Erythroblast (primary cell): ENCODE results near the gene ICAM4.

Experiments used
- DNase-seq, 2 experiments: peaks; one replicate each; lab custom pipeline; 2025; lab: John Stamatoyannopoulos, UW
- GATA1 ChIP-seq: IDR thresholded peaks from 2 replicates; pipeline ENCODE4 v1.6.1; 2011; ENCODE audit warnings: low read depth, mild to moderate bottlenecking, control low read depth, low read length, moderate library complexity
- POLR2A ChIP-seq: IDR thresholded peaks from 2 replicates; pipeline ENCODE4 v1.6.1; 2011; ENCODE audit warnings: mild to moderate bottlenecking, low read length

The ICAM4 gene

GRCh38 chr19:10256970-10257615 lies 29.7 kb upstream of the ICAM4 start:
- no peak for TF ChIP-seq POLR2A
- no peak for TF ChIP-seq GATA1
- DNase-seq = no peak

GRCh38 chr19:10258080-10258710 lies 28.6 kb upstream of the ICAM4 start:
- no peak for TF ChIP-seq GATA1
- DNase-seq = no peak

- no peak for TF ChIP-seq POLR2A
- TF ChIP-seq GATA1 = no peak
- peak; percentile 90 to 94 for DNase-seq
Observed at GRCh38 chr19:10259162-10259905, 27.4 kb upstream of the ICAM4 start.

GRCh38 chr19:10260141-10260584 lies 26.6 kb upstream of the ICAM4 start:
- TF ChIP-seq GATA1 = no peak
- no peak for TF ChIP-seq POLR2A
- no peak for DNase-seq

GRCh38 chr19:10262771-10263170 lies 24.0 kb upstream of the ICAM4 start:
- no peak for TF ChIP-seq POLR2A
- no peak for TF ChIP-seq GATA1
- DNase-seq = no peak

- DNase-seq = no peak
- TF ChIP-seq POLR2A (no peak), GATA1 (no peak)
Observed at GRCh38 chr19:10266706-10267105, 20.0 kb upstream of the ICAM4 start.

GRCh38 chr19:10268071-10268470 lies 18.7 kb upstream of the ICAM4 start:
- TF ChIP-seq GATA1 = no peak
- no peak for TF ChIP-seq POLR2A
- no peak for DNase-seq

GRCh38 chr19:10269333-10270179 lies 17.2 kb upstream of the ICAM4 start:
- TF ChIP-seq POLR2A (no peak), GATA1 (no peak)
- DNase-seq = peak; percentile 82 to 91

- DNase-seq = peak; percentile 27 to 57
- TF ChIP-seq POLR2A = no peak
- no peak for TF ChIP-seq GATA1
Observed at GRCh38 chr19:10270180-10270615, 16.6 kb upstream of the ICAM4 start.

- peak; percentile 48 to 57 for DNase-seq
- peak; percentile 38 for TF ChIP-seq POLR2A
- no peak for TF ChIP-seq GATA1
Observed at GRCh38 chr19:10270616-10271394, 15.9 kb upstream of the ICAM4 start, which contains the start of gene ICAM1. ICAM1 (plus strand) TSS chr19:10271120; CDS start chr19:10271160, 40 bp downstream.

- DNase-seq = no peak
- TF ChIP-seq POLR2A = no peak
- TF ChIP-seq GATA1 = no peak
Observed at GRCh38 chr19:10271543-10272086, 15.1 kb upstream of the ICAM4 start.

- TF ChIP-seq GATA1 (no peak), POLR2A (no peak)
- no peak for DNase-seq
Observed at GRCh38 chr19:10274589-10274988, 12.2 kb upstream of the ICAM4 start.
